NT2/D1 (cell line): ENCODE measurements around the gene CLEC2L.

Experiments used
- DNase-seq: peaks from one replicate; pipeline ENCODE4 v3.0.0-alpha.2; 2011; ENCODE audit warnings: low read depth, low spot score
- H3K27me3 ChIP-seq: 2 replicates; pipeline ENCODE4 v1.6.0; 2011; ENCODE audit warnings: mild to moderate bottlenecking; ENCODE audit not compliant: insufficient read length, insufficient read depth
- H3K36me3 ChIP-seq: 2 replicates; pipeline ENCODE4 v1.6.1; 2011; ENCODE audit warnings: mild to moderate bottlenecking, low read length, mixed read lengths; ENCODE audit not compliant: insufficient read depth, insufficient read length
- H3K4me1 ChIP-seq: 2 replicates; pipeline ENCODE4 v1.5.1; 2011; ENCODE audit not compliant: insufficient read depth, insufficient read length
- H3K4me3 ChIP-seq: 2 replicates; pipeline ENCODE4 v1.5.1; 2011; ENCODE audit warnings: low read depth; ENCODE audit not compliant: insufficient read length
- H3K9ac ChIP-seq: 2 replicates; pipeline ENCODE4 v1.6.0; 2011; ENCODE audit warnings: low read depth; ENCODE audit not compliant: insufficient read length
- H3K9me3 ChIP-seq: 2 replicates; pipeline ENCODE4 v1.5.1; 2011; ENCODE audit warnings: mild to moderate bottlenecking, low read length; ENCODE audit not compliant: insufficient read depth
- SUZ12 ChIP-seq: IDR thresholded peaks from 2 replicates; pipeline ENCODE4 v1.6.1; 2011; ENCODE audit not compliant: insufficient read length, insufficient read depth; ENCODE audit errors: extremely low read depth
- YY1 ChIP-seq: IDR thresholded peaks from 2 replicates; pipeline ENCODE4 v1.6.1; 2011; ENCODE audit not compliant: insufficient read length, insufficient read depth
- ZNF274 ChIP-seq: IDR thresholded peaks from 2 replicates; pipeline ENCODE4 v1.6.1; 2011; ENCODE audit warnings: mild to moderate bottlenecking, low read depth, low read length

CLEC2L gene

GRCh38 chr7:139523968-139524815 is 707 bp downstream of the CLEC2L start:
- DNase-seq = no peak
- peaks cover 2% of the 10 kb centered on the region for H3K4me1 ChIP-seq
- H3K9ac ChIP-seq = peak overlapping the region; percentile 32
- TF ChIP-seq ZNF274 (no peak), YY1 (no peak), SUZ12 (no peak)
- H3K9me3 ChIP-seq = no peaks in the 10 kb centered on the region
- H3K36me3 ChIP-seq = no peaks in the 10 kb centered on the region
- peaks cover 44% of the 10 kb centered on the region for H3K27me3 ChIP-seq
- H3K4me3 ChIP-seq = peak overlapping the region; percentile 32

GRCh38 chr7:139525239-139525638 is 1.8 kb downstream of the CLEC2L start:
- Histone ChIP-seq H3K36me3 (no peaks in the 10 kb centered on the region), H3K9me3 (no peaks in the 10 kb centered on the region), H3K27me3 (peaks cover 44% of the 10 kb centered on the region), H3K9ac (no peak overlapping the region), H3K4me3 (no peak overlapping the region), H3K4me1 (peaks cover 2% of the 10 kb centered on the region)
- DNase-seq = no peak
- TF ChIP-seq ZNF274 (no peak), YY1 (no peak), SUZ12 (no peak)

GRCh38 chr7:139525750-139526149 is 2.3 kb downstream of the CLEC2L start:
- no peak overlapping the region for H3K4me3 ChIP-seq
- peaks cover 44% of the 10 kb centered on the region for H3K27me3 ChIP-seq
- no peak for TF ChIP-seq YY1
- no peak for TF ChIP-seq ZNF274
- no peak for TF ChIP-seq SUZ12
- H3K9me3 ChIP-seq = no peaks in the 10 kb centered on the region
- no peaks in the 10 kb centered on the region for H3K36me3 ChIP-seq
- H3K4me1 ChIP-seq = peaks cover 2% of the 10 kb centered on the region
- no peak for DNase-seq
- no peak overlapping the region for H3K9ac ChIP-seq

- no peaks in the 10 kb centered on the region for H3K9me3 ChIP-seq
- no peak for TF ChIP-seq ZNF274
- TF ChIP-seq YY1 = no peak
- no peak for TF ChIP-seq SUZ12
- H3K27me3 ChIP-seq = peaks cover 35% of the 10 kb centered on the region
- peaks cover 2% of the 10 kb centered on the region for H3K4me1 ChIP-seq
- no peak for DNase-seq
- H3K4me3 ChIP-seq = no peak overlapping the region
- no peak overlapping the region for H3K9ac ChIP-seq
- no peaks in the 10 kb centered on the region for H3K36me3 ChIP-seq
Measured at GRCh38 chr7:139526578-139527544, 3.4 kb downstream of the CLEC2L start.

GRCh38 chr7:139531094-139531493 is 7.6 kb downstream of the CLEC2L start:
- Histone ChIP-seq H3K36me3 (no peaks in the 10 kb centered on the region), H3K4me1 (no peaks in the 10 kb centered on the region), H3K9me3 (no peaks in the 10 kb centered on the region), H3K4me3 (no peak overlapping the region), H3K9ac (no peak overlapping the region), H3K27me3 (no peaks in the 10 kb centered on the region)
- DNase-seq = no peak
- TF ChIP-seq SUZ12 (no peak), YY1 (no peak), ZNF274 (no peak)

GRCh38 chr7:139532636-139533155 is 9.2 kb downstream of the CLEC2L start:
- H3K9ac ChIP-seq = no peak overlapping the region
- H3K36me3 ChIP-seq = no peaks in the 10 kb centered on the region
- no peak for DNase-seq
- H3K27me3 ChIP-seq = no peaks in the 10 kb centered on the region
- no peak overlapping the region for H3K4me3 ChIP-seq
- no peak for TF ChIP-seq ZNF274
- TF ChIP-seq YY1 = no peak
- TF ChIP-seq SUZ12 = no peak
- H3K9me3 ChIP-seq = no peaks in the 10 kb centered on the region
- H3K4me1 ChIP-seq = no peaks in the 10 kb centered on the region
